K562 (cell line): Measurements from ENCODE around the gene PPP1R2B.

Source experiments
- CC2D1A ChIP-seq: fragments of 450-650 bp; IDR thresholded peaks from 2 replicates; pipeline ENCODE4 v1.6.1; 2017; ENCODE audit warnings: mild to moderate bottlenecking
- DPF2 ChIP-seq: fragments of 450-650 bp; IDR thresholded peaks from 2 replicates; pipeline ENCODE4 v1.6.1; 2016
- ELF1 ChIP-seq: fragments of 200-800 bp; sonication (Bioruptor generic); IDR thresholded peaks from 2 replicates; pipeline ENCODE4 v1.6.1; 2016; ENCODE audit warnings: missing genetic modification characterization, missing compliant biosample characterization
- FOXA1 ChIP-seq: fragments of 450-650 bp; IDR thresholded peaks from 2 replicates; pipeline ENCODE4 v1.6.1; 2016; ENCODE audit warnings: mild to moderate bottlenecking, borderline replicate concordance
- MTA1 ChIP-seq: fragments of 450-650 bp; IDR thresholded peaks from 2 replicates; pipeline ENCODE4 v1.6.1; 2017; ENCODE audit warnings: borderline replicate concordance
- NFXL1 ChIP-seq: fragments of 450-650 bp; formaldehyde crosslinking; IDR thresholded peaks from 2 replicates; pipeline ENCODE4 v1.4.0; 2021; ENCODE audit warnings: mild to moderate bottlenecking
- NR2F6 ChIP-seq: fragments of 450-650 bp; formaldehyde crosslinking; IDR thresholded peaks from 2 replicates; pipeline ENCODE4 v1.4.0; 2020; ENCODE audit warnings: mild to moderate bottlenecking
- NUFIP1 ChIP-seq: fragments of 450-650 bp; IDR thresholded peaks from 2 replicates; pipeline ENCODE4 v1.6.1; 2018; ENCODE audit not compliant: partially characterized antibody
- POLR2AphosphoS5 ChIP-seq: IDR thresholded peaks from 2 replicates; pipeline ENCODE4 v1.6.1; 2011; ENCODE audit warnings: mild to moderate bottlenecking, low read depth, low read length, moderate library complexity; ENCODE audit not compliant: control insufficient read depth, insufficient read depth
- ZNF121 ChIP-seq: sonication (generic); formaldehyde crosslinking; conservative IDR thresholded peaks from 2 replicates; pipeline ENCODE4 v1.8.0; 2022; ENCODE audit warnings: missing genetic modification reagents
- ZNF140 ChIP-seq: fragments of 250-450 bp; sonication (Bioruptor Pico); IDR thresholded peaks from 2 replicates; pipeline ENCODE4 v1.8.0; 2021; ENCODE audit warnings: moderate library complexity, mild to moderate bottlenecking, inconsistent platforms
- ZNF3 ChIP-seq: fragments of 250-450 bp; sonication (Bioruptor Pico); IDR thresholded peaks from 2 replicates; pipeline ENCODE4 v1.5.0; 2021; ENCODE audit warnings: mild to moderate bottlenecking, moderate library complexity
- ZNF444 ChIP-seq: fragments of 250-450 bp; sonication (Bioruptor Pico); IDR thresholded peaks from 2 replicates; pipeline ENCODE4 v1.4.0; 2020; ENCODE audit warnings: mild to moderate bottlenecking, moderate library complexity
- TF ChIP-seq, protein P1 (sequence below), 3 experiments: IDR thresholded peaks in 2 of 3; conservative IDR thresholded peaks in 1 of 3; 2 replicates each; pipeline ENCODE4 v1.5.1; 2011 to 2012; ENCODE audit warnings: low read length in 3 of 3, mild to moderate bottlenecking in 3 of 3, control low read depth in 2 of 3, improper control_type of control experiment in 1 of 3, inconsistent platforms in 1 of 3, low read depth in 1 of 3, mixed read lengths in 1 of 3, moderate library complexity in 1 of 3; ENCODE audit not compliant: insufficient read depth in 2 of 3

DNA sequence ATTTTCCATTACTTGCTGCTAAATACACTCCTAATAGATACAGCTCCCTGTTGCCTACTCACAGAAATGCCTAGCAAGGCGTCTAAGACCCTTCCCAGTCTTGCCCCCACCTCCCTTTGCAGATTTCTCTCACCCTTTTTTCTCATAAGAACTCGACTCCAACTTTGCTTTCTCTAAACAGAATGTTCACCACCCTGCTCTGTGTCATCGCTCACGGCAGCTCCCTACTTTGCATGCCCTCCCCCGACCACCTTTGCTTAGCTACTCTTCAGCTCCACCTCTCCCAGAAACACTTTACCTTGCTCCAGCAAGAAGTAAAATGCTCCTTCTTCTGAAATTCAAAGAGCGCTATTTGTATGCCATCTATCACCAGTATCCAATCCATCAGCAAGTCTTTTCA, 15.2 kb upstream of the PPP1R2B start:
- TF ChIP-seq ZNF121 (CRISPR knock-in tag) (no peak), ZNF140 (CRISPR knock-in tag) (no peak), MTA1 (no peak), NUFIP1 (no peak), NR2F6 (CRISPR knock-in tag) (no peak), POLR2AphosphoS5 (no peak), DPF2 (no peak), ZNF3 (CRISPR knock-in tag) (no peak), CC2D1A (no peak), ELF1 (tag) (no peak), FOXA1 (no peak), ZNF444 (CRISPR knock-in tag) (no peak), NFXL1 (no peak)
- TF ChIP-seq, protein P1, sequence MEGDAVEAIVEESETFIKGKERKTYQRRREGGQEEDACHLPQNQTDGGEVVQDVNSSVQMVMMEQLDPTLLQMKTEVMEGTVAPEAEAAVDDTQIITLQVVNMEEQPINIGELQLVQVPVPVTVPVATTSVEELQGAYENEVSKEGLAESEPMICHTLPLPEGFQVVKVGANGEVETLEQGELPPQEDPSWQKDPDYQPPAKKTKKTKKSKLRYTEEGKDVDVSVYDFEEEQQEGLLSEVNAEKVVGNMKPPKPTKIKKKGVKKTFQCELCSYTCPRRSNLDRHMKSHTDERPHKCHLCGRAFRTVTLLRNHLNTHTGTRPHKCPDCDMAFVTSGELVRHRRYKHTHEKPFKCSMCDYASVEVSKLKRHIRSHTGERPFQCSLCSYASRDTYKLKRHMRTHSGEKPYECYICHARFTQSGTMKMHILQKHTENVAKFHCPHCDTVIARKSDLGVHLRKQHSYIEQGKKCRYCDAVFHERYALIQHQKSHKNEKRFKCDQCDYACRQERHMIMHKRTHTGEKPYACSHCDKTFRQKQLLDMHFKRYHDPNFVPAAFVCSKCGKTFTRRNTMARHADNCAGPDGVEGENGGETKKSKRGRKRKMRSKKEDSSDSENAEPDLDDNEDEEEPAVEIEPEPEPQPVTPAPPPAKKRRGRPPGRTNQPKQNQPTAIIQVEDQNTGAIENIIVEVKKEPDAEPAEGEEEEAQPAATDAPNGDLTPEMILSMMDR (IDR thresholded peaks at IDR 0.05 in 2 of 3, conservative IDR thresholded peaks at IDR 0.05 in 1 of 3; ENCODE audit: insufficient read depth in 2 of 3, low read depth in 1 of 3, low read length in 3 of 3): no peak
